CD8-positive, alpha-beta memory T cell (primary cell): ENCODE results near the gene FADS3. TPM values are rescaled to one million over a fixed set of nuclear protein-coding genes. Genes with fewer than 3 reads are reported as not detected.
A peak's percentile ranks its signal among the peaks of the same experiment; 100 is the strongest.

Experiments used
- CTCF ChIA-PET: fragments of 350-600 bp; sonication (Branson Sonifier 250); formaldehyde crosslinking; loops from one replicate; lab custom pipeline; 2021; ENCODE audit warnings: antibody characterized with exemption; lab: Charles Lee
- POLR2A ChIA-PET: fragments of 350-600 bp; sonication (Branson Sonifier 250); formaldehyde crosslinking; loops from one replicate; lab custom pipeline; 2021; ENCODE audit warnings: antibody characterized with exemption; lab: Charles Lee
- DNase-seq, 5 donors: peaks; one replicate each; pipeline versions ENCODE4 v3.0.0 to v3.0.0-alpha.2; 2020 to 2022; ENCODE audit warnings: mixed read lengths in 1 of 5
- H3K27ac ChIP-seq: one replicate; pipeline ENCODE4 v1.7.0; 2013; ENCODE audit warnings: low read depth, mild to moderate bottlenecking, low read length, moderate library complexity
- H3K27me3 ChIP-seq: 2 replicates; pipeline ENCODE4 v1.7.0; 2013; ENCODE audit warnings: low read length, mild to moderate bottlenecking; ENCODE audit not compliant: insufficient read depth, poor library complexity, severe bottlenecking
- H3K36me3 ChIP-seq: 2 replicates; pipeline ENCODE4 v1.7.0; 2013; ENCODE audit warnings: mild to moderate bottlenecking, low read length, moderate library complexity; ENCODE audit not compliant: insufficient read depth
- H3K4me1 ChIP-seq: 2 replicates; pipeline ENCODE4 v1.7.0; 2013; ENCODE audit warnings: mild to moderate bottlenecking, low read length, moderate library complexity; ENCODE audit not compliant: insufficient read depth
- H3K4me3 ChIP-seq: 2 replicates; pipeline ENCODE4 v1.7.0; 2013; ENCODE audit warnings: mild to moderate bottlenecking, low read length
- H3K9me3 ChIP-seq: 2 replicates; pipeline ENCODE4 v1.7.0; 2013; ENCODE audit warnings: mild to moderate bottlenecking, low read length
- H3K27ac Mint-ChIP-seq, 8 donors: one replicate each; pipeline ENCODE4 v1.8.0; 2020 to 2021; ENCODE audit warnings: mixed read lengths in 8 of 8, mild to moderate bottlenecking in 6 of 8, inconsistent platforms in 3 of 8, moderate library complexity in 3 of 8
- H3K27me3 Mint-ChIP-seq, 2 donors: one replicate each; pipeline ENCODE4 v1.8.0; 2020 to 2021; ENCODE audit warnings: mixed read lengths in 2 of 2, mild to moderate bottlenecking in 1 of 2, moderate library complexity in 1 of 2
- H3K36me3 Mint-ChIP-seq, 3 donors: one replicate each; pipeline ENCODE4 v1.8.0; 2020 to 2021; ENCODE audit warnings: mixed read lengths in 3 of 3, inconsistent platforms in 1 of 3, mild to moderate bottlenecking in 1 of 3
- H3K4me1 Mint-ChIP-seq, 3 donors: one replicate each; pipeline ENCODE4 v1.8.0; 2020 to 2021; ENCODE audit warnings: mixed read lengths in 3 of 3, inconsistent platforms in 1 of 3, mild to moderate bottlenecking in 1 of 3
- H3K4me3 Mint-ChIP-seq, 7 donors: one replicate each; pipeline ENCODE4 v1.8.0; 2020 to 2021; ENCODE audit warnings: mixed read lengths in 7 of 7, mild to moderate bottlenecking in 6 of 7, moderate library complexity in 4 of 7, inconsistent platforms in 2 of 7
- H3K9me3 Mint-ChIP-seq, 5 donors: one replicate each; pipeline ENCODE4 v1.8.0; 2020 to 2022; ENCODE audit warnings: mixed read lengths in 5 of 5, mild to moderate bottlenecking in 3 of 5, moderate library complexity in 2 of 5, inconsistent platforms in 1 of 5
- polyA plus RNA-seq: library from polyadenylated mRNA; unstranded; fragments of 300-500 nt; fragmentation: Illumina TruSeq; gene quantifications from one replicate; pipeline ENCODE4 v1.2.3, GENCODE V29; 2021
- total RNA-seq, 2 experiments: library from RNA; stranded (reverse); gene quantifications; one replicate each; pipeline ENCODE4 v1.2.3, GENCODE V29; 2021

Gene FADS3
- total and polyA plus RNA-seq, 3 experiments from 2014 or later = 2.6 to 7.7 (median 5.8) TPM

GRCh38 chr11:61917334-61918109, 26.2 kb upstream of the FADS3 start, which contains the start of gene RAB3IL1:
Gene RAB3IL1, minus strand, starts transcription at chr11:61917566. Its CDS starts 199 bp downstream, at chr11:61917367.
- H3K4me3 ChIP-seq = no peak within 1 kb of the TSS
- Mint-ChIP-seq H3K27ac (peak within 1 kb of the TSS in 2 of 8 donors; percentile 39 to 85), H3K4me1 (peaks cover 8 to 14% (median 8%) of the 10 kb centered on the region in 3 donors), H3K36me3 (no peaks in the 10 kb centered on the region), H3K27me3 (peaks cover 44 to 65% of the 10 kb centered on the region in 2 donors), H3K9me3 (no peaks in the 10 kb centered on the region), H3K4me3 (peak within 1 kb of the TSS in 6 of 7 donors; percentile 64 to 86 (median 69))
- peak within 1 kb of the TSS; percentile 31 for H3K27ac ChIP-seq
- no peaks in the 10 kb centered on the region for H3K9me3 ChIP-seq
- CTCF ChIA-PET = no interaction called here
- DNase-seq = no peak
- H3K27me3 ChIP-seq = peaks cover 13% of the 10 kb centered on the region
- H3K36me3 ChIP-seq = no peaks in the 10 kb centered on the region
- H3K4me1 ChIP-seq = no peaks in the 10 kb centered on the region
- POLR2A ChIA-PET = no interaction called here

DNA sequence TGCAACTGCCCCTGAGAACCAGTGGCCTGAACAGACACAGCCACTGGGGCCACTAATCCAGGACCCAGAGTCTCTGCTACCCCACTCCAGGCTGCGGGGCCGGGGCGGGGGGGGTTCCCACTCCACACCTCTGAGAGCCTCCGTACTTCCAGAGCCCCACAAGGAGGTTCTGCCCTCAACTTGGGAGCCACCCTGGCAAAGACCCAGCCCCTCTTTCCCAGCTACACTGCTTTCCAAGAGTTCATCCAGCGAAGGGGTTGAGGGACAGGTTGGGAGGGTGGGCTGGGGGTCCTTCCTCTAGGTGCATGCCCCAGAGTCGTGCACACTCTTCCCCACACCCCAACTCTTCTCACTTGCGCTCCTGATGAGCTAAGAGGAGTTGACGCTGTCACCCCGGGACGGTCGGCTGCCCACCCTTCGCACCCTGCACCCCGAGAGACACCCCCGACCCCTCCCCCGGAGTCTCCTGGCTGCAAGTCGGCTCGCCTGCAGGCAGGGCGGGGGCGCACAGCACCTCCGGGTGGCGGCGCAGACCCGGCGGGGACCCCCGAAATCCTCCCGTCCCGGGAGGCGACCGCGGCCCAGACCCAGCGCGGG, 25.5 kb upstream of the FADS3 start:
- peak overlapping the region in 1 of 8 donors; percentile 85 for H3K27ac Mint-ChIP-seq
- no peak for DNase-seq
- H3K4me3 Mint-ChIP-seq = peak overlapping the region in 4 of 7 donors; percentile 54 to 63 (median 57)
- peaks cover 8 to 14% (median 8%) of the 10 kb centered on the region in 3 donors for H3K4me1 Mint-ChIP-seq
- H3K36me3 Mint-ChIP-seq = no peaks in the 10 kb centered on the region
- Histone ChIP-seq H3K4me3 (no peak overlapping the region), H3K9me3 (no peaks in the 10 kb centered on the region), H3K4me1 (no peaks in the 10 kb centered on the region), H3K36me3 (no peaks in the 10 kb centered on the region), H3K27me3 (peaks cover 13% of the 10 kb centered on the region), H3K27ac (no peak overlapping the region)
- H3K27me3 Mint-ChIP-seq = peaks cover 44 to 68% of the 10 kb centered on the region in 2 donors
- POLR2A ChIA-PET = no interaction called here
- CTCF ChIA-PET = no interaction called here
- no peaks in the 10 kb centered on the region for H3K9me3 Mint-ChIP-seq

GRCh38 chr11:61914471-61915171, 23.3 kb upstream of the FADS3 start:
- H3K4me3 Mint-ChIP-seq = no peak overlapping the region
- no peaks in the 10 kb centered on the region for H3K36me3 Mint-ChIP-seq
- peak overlapping the region in 1 of 8 donors; percentile 55 for H3K27ac Mint-ChIP-seq
- no peak for DNase-seq
- H3K4me3 ChIP-seq = no peak overlapping the region
- peaks cover 35 to 50% of the 10 kb centered on the region in 2 donors for H3K27me3 Mint-ChIP-seq
- CTCF ChIA-PET = interaction anchor here (1.3 to 1.5 kb wide), 2 partner anchors 15 to 167 kb away, joined by 3 to 12 read pairs; no protein-coding TSS in a partner anchor
- H3K9me3 ChIP-seq = no peaks in the 10 kb centered on the region
- H3K4me1 ChIP-seq = no peaks in the 10 kb centered on the region
- POLR2A ChIA-PET = no interaction called here
- H3K27me3 ChIP-seq = peaks cover 13% of the 10 kb centered on the region
- H3K27ac ChIP-seq = no peak overlapping the region
- peaks cover 8 to 14% (median 8%) of the 10 kb centered on the region in 3 donors for H3K4me1 Mint-ChIP-seq
- no peaks in the 10 kb centered on the region for H3K9me3 Mint-ChIP-seq
- no peaks in the 10 kb centered on the region for H3K36me3 ChIP-seq

GRCh38 chr11:61913699-61914395, 22.5 kb upstream of the FADS3 start:
- Mint-ChIP-seq H3K9me3 (no peaks in the 10 kb centered on the region), H3K27ac (no peak overlapping the region), H3K4me3 (no peak overlapping the region), H3K36me3 (no peaks in the 10 kb centered on the region), H3K27me3 (peaks cover 32 to 43% of the 10 kb centered on the region in 2 donors), H3K4me1 (peaks cover 8 to 14% (median 8%) of the 10 kb centered on the region in 3 donors)
- H3K36me3 ChIP-seq = no peaks in the 10 kb centered on the region
- H3K4me1 ChIP-seq = no peaks in the 10 kb centered on the region
- H3K9me3 ChIP-seq = no peaks in the 10 kb centered on the region
- peaks cover 13% of the 10 kb centered on the region for H3K27me3 ChIP-seq
- DNase-seq = no peak
- H3K27ac ChIP-seq = no peak overlapping the region
- H3K4me3 ChIP-seq = no peak overlapping the region
- POLR2A ChIA-PET = no interaction called here
- CTCF ChIA-PET = interaction anchor here (1.0 to 1.5 kb wide), 2 partner anchors 14 to 35 kb away, joined by 3 to 12 read pairs; no protein-coding TSS in a partner anchor

DNA sequence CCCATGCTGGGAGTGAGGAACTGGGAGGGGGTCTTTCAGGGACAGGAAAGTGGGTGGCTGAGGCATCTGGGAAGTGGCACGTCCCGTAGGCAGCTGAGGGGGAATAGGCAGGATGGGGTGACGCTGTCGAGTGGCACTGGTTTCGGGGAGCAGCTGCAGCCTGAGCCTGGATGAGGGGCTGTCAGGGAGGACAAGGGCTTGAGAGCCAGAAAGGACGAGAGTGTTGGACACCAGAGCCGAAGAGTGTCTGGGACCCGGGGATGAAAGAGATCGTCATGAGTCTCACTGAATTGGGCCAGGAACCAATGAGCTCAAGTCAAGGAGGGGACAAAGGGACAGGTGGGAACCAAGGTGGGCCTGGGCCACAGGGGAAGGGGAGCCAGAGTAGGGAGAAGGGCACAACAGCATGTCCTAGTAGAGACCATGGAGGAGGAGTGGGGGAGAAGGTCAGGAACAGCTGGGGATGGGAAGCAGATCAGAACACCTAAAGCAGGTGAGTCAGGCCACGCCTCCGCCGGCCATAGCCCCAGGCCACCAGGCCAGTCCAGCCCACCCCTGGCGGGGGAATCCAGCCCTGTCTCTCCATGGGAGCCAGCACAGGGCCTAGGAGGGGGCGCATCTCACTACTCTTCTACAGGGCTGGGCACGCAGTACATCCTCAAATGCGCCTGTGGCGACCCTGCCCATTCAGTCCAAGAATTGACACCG, 21.8 kb upstream of the FADS3 start:
- peaks cover 4 to 10% (median 6%) of the 10 kb centered on the region in 3 donors for H3K4me1 Mint-ChIP-seq
- H3K27me3 Mint-ChIP-seq = peaks cover 25 to 36% of the 10 kb centered on the region in 2 donors
- CTCF ChIA-PET = interaction anchor here (1.0 kb wide), 1 partner anchor 36 kb away, joined by 3 read pairs; no protein-coding TSS in a partner anchor
- H3K4me3 Mint-ChIP-seq = no peak overlapping the region
- H3K27me3 ChIP-seq = peaks cover 10% of the 10 kb centered on the region
- H3K9me3 ChIP-seq = no peaks in the 10 kb centered on the region
- DNase-seq = no peak
- no peaks in the 10 kb centered on the region for H3K36me3 ChIP-seq
- H3K36me3 Mint-ChIP-seq = no peaks in the 10 kb centered on the region
- no peaks in the 10 kb centered on the region for H3K4me1 ChIP-seq
- H3K4me3 ChIP-seq = no peak overlapping the region
- no peak overlapping the region for H3K27ac ChIP-seq
- no peak overlapping the region for H3K27ac Mint-ChIP-seq
- POLR2A ChIA-PET = no interaction called here
- no peaks in the 10 kb centered on the region for H3K9me3 Mint-ChIP-seq

GRCh38 chr11:61912530-61912898, 21.2 kb upstream of the FADS3 start:
- Mint-ChIP-seq H3K9me3 (no peaks in the 10 kb centered on the region), H3K4me3 (no peak overlapping the region), H3K27me3 (peaks cover 20 to 29% of the 10 kb centered on the region in 2 donors), H3K36me3 (no peaks in the 10 kb centered on the region), H3K4me1 (peaks cover 0 to 4% (median 0%) of the 10 kb centered on the region in 3 donors), H3K27ac (no peak overlapping the region)
- Histone ChIP-seq H3K36me3 (no peaks in the 10 kb centered on the region), H3K27ac (no peak overlapping the region), H3K27me3 (peaks cover 4% of the 10 kb centered on the region), H3K4me1 (no peaks in the 10 kb centered on the region), H3K4me3 (no peak overlapping the region), H3K9me3 (no peaks in the 10 kb centered on the region)
- CTCF ChIA-PET = no interaction called here
- POLR2A ChIA-PET = no interaction called here
- no peak for DNase-seq
